ENCODE results near the gene DUS1L. TPM values are rescaled to one million over a fixed set of nuclear protein-coding genes. Genes with fewer than 3 reads are reported as not detected.

Gene DUS1L
- total RNA-seq, 2 experiments from 2014 or later: 113 to 127 TPM

- Mint-ChIP-seq H3K9me3 (no peaks in the 10 kb centered on the region), H3K27me3 (no peaks in the 10 kb centered on the region), H3K4me1 (peaks cover 46% of the 10 kb centered on the region), H3K36me3 (ENCODE audit: low read depth) (no peaks in the 10 kb centered on the region), H3K27ac (peak overlapping the region; percentile 96), H3K4me3 (peak overlapping the region; percentile 86)
- ChIA-PET CTCF (interaction anchor here (0.8 to 2.7 kb wide), 15 partner anchors 14 to 147 kb away, joined by 3 to 22 read pairs (median 4); partner anchors contain the start of gene DCXR), POLR2A (interaction anchor here (1.1 kb wide), 1 partner anchor 15 kb away, joined by 3 read pairs; no protein-coding TSS in a partner anchor)
- no peak for DNase-seq
Measured at GRCh38 chr17:82106688-82107305, 41.2 kb upstream of the DUS1L start.

GRCh38 chr17:82105882-82106687 lies 40.5 kb upstream of the DUS1L start:
- Mint-ChIP-seq H3K27ac (peak overlapping the region; percentile 96), H3K27me3 (no peaks in the 10 kb centered on the region), H3K36me3 (ENCODE audit: low read depth) (no peaks in the 10 kb centered on the region), H3K4me1 (peaks cover 46% of the 10 kb centered on the region), H3K4me3 (peak overlapping the region; percentile 86), H3K9me3 (no peaks in the 10 kb centered on the region)
- CTCF ChIA-PET: interaction anchor here (0.5 to 2.7 kb wide), 17 partner anchors 15 to 146 kb away, joined by 3 to 22 read pairs (median 4); partner anchors contain the start of gene DCXR
- DNase-seq: peak; percentile 70
- POLR2A ChIA-PET: interaction anchor here (0.6 to 1.1 kb wide), 2 partner anchors 16 to 32 kb away, joined by 3 read pairs; no protein-coding TSS in a partner anchor

- ChIA-PET CTCF (interaction anchor here (0.5 to 2.7 kb wide), 12 partner anchors 16 to 146 kb away, joined by 3 to 22 read pairs (median 4); partner anchors contain the start of gene DCXR), POLR2A (interaction anchor here (0.5 to 1.1 kb wide), 5 partner anchors 17 to 414 kb away, joined by 3 to 5 read pairs (median 3); partner anchors contain the start of genes DCXR and FOXK2)
- no peak for DNase-seq
- Mint-ChIP-seq H3K4me3 (peak overlapping the region; percentile 86), H3K27me3 (no peaks in the 10 kb centered on the region), H3K27ac (peak overlapping the region; percentile 96), H3K36me3 (ENCODE audit: low read depth) (no peaks in the 10 kb centered on the region), H3K4me1 (peaks cover 49% of the 10 kb centered on the region), H3K9me3 (no peaks in the 10 kb centered on the region)
Measured at GRCh38 chr17:82105417-82105881, 39.8 kb upstream of the DUS1L start.

GRCh38 chr17:82104797-82105416 lies 39.3 kb upstream of the DUS1L start:
- ChIA-PET CTCF (interaction anchor here (0.9 to 2.5 kb wide), 3 partner anchors 49 to 101 kb away, joined by 3 to 7 read pairs (median 4); partner anchors contain the start of gene DCXR), POLR2A (interaction anchor here (0.5 to 0.8 kb wide), 3 partner anchors 67 to 415 kb away, joined by 3 to 5 read pairs (median 4); partner anchors contain the start of genes DCXR and FOXK2)
- peak overlapping the region; percentile 96 for H3K27ac Mint-ChIP-seq
- peaks cover 49% of the 10 kb centered on the region for H3K4me1 Mint-ChIP-seq
- H3K36me3 Mint-ChIP-seq (ENCODE audit: low read depth): no peaks in the 10 kb centered on the region
- no peak for DNase-seq
- H3K27me3 Mint-ChIP-seq: no peaks in the 10 kb centered on the region
- H3K9me3 Mint-ChIP-seq: no peaks in the 10 kb centered on the region
- H3K4me3 Mint-ChIP-seq: peak overlapping the region; percentile 86

GRCh38 chr17:82103553-82104451 lies 38.2 kb upstream of the DUS1L start:
- Mint-ChIP-seq H3K27me3 (no peaks in the 10 kb centered on the region), H3K4me1 (peaks cover 49% of the 10 kb centered on the region), H3K36me3 (ENCODE audit: low read depth) (no peaks in the 10 kb centered on the region), H3K27ac (no peak overlapping the region), H3K9me3 (no peaks in the 10 kb centered on the region), H3K4me3 (no peak overlapping the region)
- POLR2A ChIA-PET: no interaction called here
- DNase-seq: no peak
- CTCF ChIA-PET: interaction anchor here (0.8 kb wide), 1 partner anchor 52 kb away, joined by 3 read pairs; no protein-coding TSS in a partner anchor

- H3K36me3 Mint-ChIP-seq (ENCODE audit: low read depth): no peaks in the 10 kb centered on the region
- H3K27ac Mint-ChIP-seq: no peak overlapping the region
- CTCF ChIA-PET: interaction anchor here (0.5 to 1.3 kb wide), 2 partner anchors 12 to 58 kb away, joined by 3 to 5 read pairs; no protein-coding TSS in a partner anchor
- H3K27me3 Mint-ChIP-seq: no peaks in the 10 kb centered on the region
- H3K4me3 Mint-ChIP-seq: no peak overlapping the region
- POLR2A ChIA-PET: no interaction called here
- DNase-seq: no peak
- H3K9me3 Mint-ChIP-seq: no peaks in the 10 kb centered on the region
- peaks cover 39% of the 10 kb centered on the region for H3K4me1 Mint-ChIP-seq
Measured at GRCh38 chr17:82101767-82102679, 36.4 kb upstream of the DUS1L start.

GRCh38 chr17:82101301-82101715 lies 35.7 kb upstream of the DUS1L start:
- H3K4me3 Mint-ChIP-seq: no peak overlapping the region
- H3K9me3 Mint-ChIP-seq: no peaks in the 10 kb centered on the region
- H3K27ac Mint-ChIP-seq: no peak overlapping the region
- no peaks in the 10 kb centered on the region for H3K36me3 Mint-ChIP-seq (ENCODE audit: low read depth)
- no peaks in the 10 kb centered on the region for H3K27me3 Mint-ChIP-seq
- H3K4me1 Mint-ChIP-seq: peaks cover 37% of the 10 kb centered on the region
- ChIA-PET POLR2A (no interaction called here), CTCF (interaction anchor here (1.3 kb wide), 1 partner anchor 12 kb away, joined by 5 read pairs; no protein-coding TSS in a partner anchor)
- no peak for DNase-seq

- CTCF ChIA-PET: interaction anchor here (1.0 kb wide), 1 partner anchor 136 kb away, joined by 3 read pairs; no protein-coding TSS in a partner anchor
- Mint-ChIP-seq H3K27ac (peak overlapping the region; percentile 19), H3K27me3 (no peaks in the 10 kb centered on the region), H3K4me3 (peak overlapping the region; percentile 10), H3K4me1 (peaks cover 35% of the 10 kb centered on the region), H3K9me3 (no peaks in the 10 kb centered on the region), H3K36me3 (ENCODE audit: low read depth) (no peaks in the 10 kb centered on the region)
- DNase-seq: no peak
- POLR2A ChIA-PET: no interaction called here
Measured at GRCh38 chr17:82100502-82101298, 35.1 kb upstream of the DUS1L start.

- peak overlapping the region; percentile 81 for H3K4me3 Mint-ChIP-seq
- peaks cover 26% of the 10 kb centered on the region for H3K4me1 Mint-ChIP-seq
- POLR2A ChIA-PET: interaction anchor here (1.4 kb wide), 1 partner anchor 61 kb away, joined by 3 read pairs; the partner anchor contains the start of gene DCXR
- peaks cover 1% of the 10 kb centered on the region for H3K36me3 Mint-ChIP-seq (ENCODE audit: low read depth)
- CTCF ChIA-PET: interaction anchor here (0.9 to 1.5 kb wide), 5 partner anchors 28 to 69 kb away, joined by 3 to 9 read pairs (median 4); partner anchors contain the start of gene DCXR
- peak overlapping the region; percentile 86 for H3K27ac Mint-ChIP-seq
- DNase-seq: no peak
- no peaks in the 10 kb centered on the region for H3K27me3 Mint-ChIP-seq
- no peaks in the 10 kb centered on the region for H3K9me3 Mint-ChIP-seq
Measured at GRCh38 chr17:82098939-82099763, 33.5 kb upstream of the DUS1L start.
